ENCODE measurements around the gene TCN2.

DNA sequence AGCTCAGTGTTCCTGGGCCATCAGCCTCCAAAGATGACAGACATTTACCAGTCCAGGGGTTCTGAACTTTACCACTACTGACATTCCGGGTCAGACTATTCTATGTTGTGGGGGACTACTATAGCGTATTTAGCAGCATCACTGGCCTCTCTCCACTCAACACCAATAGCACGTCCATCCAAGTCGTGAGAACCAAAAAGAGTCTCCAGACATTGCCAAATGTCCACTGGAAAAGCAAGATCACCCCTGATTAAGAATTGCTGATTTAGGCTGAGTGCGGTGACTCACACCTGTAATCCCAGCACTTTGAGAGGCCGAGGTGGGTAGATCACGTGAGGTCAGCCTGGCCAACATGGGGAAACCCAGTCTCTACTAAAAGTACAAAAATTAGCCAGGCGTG lies 20.6 kb upstream of the TCN2 start:
- TF ChIP-seq, protein P1, sequence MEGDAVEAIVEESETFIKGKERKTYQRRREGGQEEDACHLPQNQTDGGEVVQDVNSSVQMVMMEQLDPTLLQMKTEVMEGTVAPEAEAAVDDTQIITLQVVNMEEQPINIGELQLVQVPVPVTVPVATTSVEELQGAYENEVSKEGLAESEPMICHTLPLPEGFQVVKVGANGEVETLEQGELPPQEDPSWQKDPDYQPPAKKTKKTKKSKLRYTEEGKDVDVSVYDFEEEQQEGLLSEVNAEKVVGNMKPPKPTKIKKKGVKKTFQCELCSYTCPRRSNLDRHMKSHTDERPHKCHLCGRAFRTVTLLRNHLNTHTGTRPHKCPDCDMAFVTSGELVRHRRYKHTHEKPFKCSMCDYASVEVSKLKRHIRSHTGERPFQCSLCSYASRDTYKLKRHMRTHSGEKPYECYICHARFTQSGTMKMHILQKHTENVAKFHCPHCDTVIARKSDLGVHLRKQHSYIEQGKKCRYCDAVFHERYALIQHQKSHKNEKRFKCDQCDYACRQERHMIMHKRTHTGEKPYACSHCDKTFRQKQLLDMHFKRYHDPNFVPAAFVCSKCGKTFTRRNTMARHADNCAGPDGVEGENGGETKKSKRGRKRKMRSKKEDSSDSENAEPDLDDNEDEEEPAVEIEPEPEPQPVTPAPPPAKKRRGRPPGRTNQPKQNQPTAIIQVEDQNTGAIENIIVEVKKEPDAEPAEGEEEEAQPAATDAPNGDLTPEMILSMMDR (IDR thresholded peaks at IDR 0.05; ENCODE audit: insufficient read depth, low read length, poor library complexity, severe bottlenecking), result no peak
- no peak for TF ChIP-seq EZH2phosphoT487 (conservative IDR thresholded peaks at IDR 0.05; ENCODE audit: low read length)

Measured in SU-DHL-6 (cell line).